ENCODE measurements around the gene PPP2R1B.

GRCh38 chr11:111697933-111698371 is 68.2 kb downstream of the PPP2R1B start:
- TF ChIP-seq EZH2 (IDR thresholded peaks at IDR 0.05) (no peak), POLR2AphosphoS5 (IDR thresholded peaks at IDR 0.05; ENCODE audit: borderline replicate concordance, low read depth, low read length) (no peak)
